SU-DHL-6 (cell line): ENCODE data around the gene NPAS2.

Experiments used
- CTCF ChIP-seq: fragments of 200-600 bp; sonication (generic); IDR thresholded peaks from one replicate; pipeline ENCODE4 v1.5.1; 2017; ENCODE audit warnings: antibody characterized with exemption, mild to moderate bottlenecking, low read length, moderate library complexity; ENCODE audit not compliant: insufficient read depth, poor library complexity, severe bottlenecking
- EZH2phosphoT487 ChIP-seq: fragments of 200-600 bp; sonication (generic), shearing (Covaris generic); conservative IDR thresholded peaks from 2 replicates; pipeline ENCODE4 v1.6.1; 2018; ENCODE audit warnings: mild to moderate bottlenecking, antibody characterized with exemption, low read length, moderate library complexity, mixed read lengths

GRCh38 chr2:101030866-101031554, 211.1 kb downstream of the NPAS2 start:
- TF ChIP-seq CTCF (no peak), EZH2phosphoT487 (no peak)
